DND-41 (cell line): ENCODE measurements around the gene YTHDF1.

Source experiments
- CTCF ChIP-seq: IDR thresholded peaks from 2 replicates; pipeline ENCODE4 v1.5.1; 2012; ENCODE audit warnings: borderline replicate concordance, low read length, moderate library complexity, mild to moderate bottlenecking; ENCODE audit not compliant: poor library complexity, severe bottlenecking; ENCODE audit errors: extremely low read depth
- EZH2 ChIP-seq: IDR thresholded peaks from 3 replicates; pipeline ENCODE4 v1.6.1; 2012; ENCODE audit warnings: borderline replicate concordance, low read depth, mild to moderate bottlenecking, moderate library complexity, low read length, inconsistent platforms; ENCODE audit not compliant: severe bottlenecking

- no peak for TF ChIP-seq CTCF
- no peak for TF ChIP-seq EZH2
Observed at GRCh38 chr20:63253065-63253437, 37.1 kb upstream of the YTHDF1 start.
